ENCODE results near the gene NOTCH3.

Gene NOTCH3

GRCh38 chr19:15196360-15197005 is 4.3 kb downstream of the NOTCH3 start:
- H3K4me3 ChIP-seq (replicated peaks in 1 of 2; ENCODE audit: low read depth in 2 of 2, low read length in 2 of 2), result peak overlapping the region in 1 of 2 donors; percentile 34
- DNase-seq (ENCODE audit: low read depth in 2 of 2), result no peak
- TF ChIP-seq, protein P1, sequence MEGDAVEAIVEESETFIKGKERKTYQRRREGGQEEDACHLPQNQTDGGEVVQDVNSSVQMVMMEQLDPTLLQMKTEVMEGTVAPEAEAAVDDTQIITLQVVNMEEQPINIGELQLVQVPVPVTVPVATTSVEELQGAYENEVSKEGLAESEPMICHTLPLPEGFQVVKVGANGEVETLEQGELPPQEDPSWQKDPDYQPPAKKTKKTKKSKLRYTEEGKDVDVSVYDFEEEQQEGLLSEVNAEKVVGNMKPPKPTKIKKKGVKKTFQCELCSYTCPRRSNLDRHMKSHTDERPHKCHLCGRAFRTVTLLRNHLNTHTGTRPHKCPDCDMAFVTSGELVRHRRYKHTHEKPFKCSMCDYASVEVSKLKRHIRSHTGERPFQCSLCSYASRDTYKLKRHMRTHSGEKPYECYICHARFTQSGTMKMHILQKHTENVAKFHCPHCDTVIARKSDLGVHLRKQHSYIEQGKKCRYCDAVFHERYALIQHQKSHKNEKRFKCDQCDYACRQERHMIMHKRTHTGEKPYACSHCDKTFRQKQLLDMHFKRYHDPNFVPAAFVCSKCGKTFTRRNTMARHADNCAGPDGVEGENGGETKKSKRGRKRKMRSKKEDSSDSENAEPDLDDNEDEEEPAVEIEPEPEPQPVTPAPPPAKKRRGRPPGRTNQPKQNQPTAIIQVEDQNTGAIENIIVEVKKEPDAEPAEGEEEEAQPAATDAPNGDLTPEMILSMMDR (IDR thresholded peaks at IDR 0.05; ENCODE audit: low read depth, low read length), result no peak

- peak overlapping the region; percentile 28 to 34 for H3K4me3 ChIP-seq (replicated peaks in 1 of 2; ENCODE audit: low read depth in 2 of 2, low read length in 2 of 2)
- peak; percentile 65 to 83 for DNase-seq (ENCODE audit: low read depth in 2 of 2)
Measured at GRCh38 chr19:15195371-15196334, 5.1 kb downstream of the NOTCH3 start.

DNA sequence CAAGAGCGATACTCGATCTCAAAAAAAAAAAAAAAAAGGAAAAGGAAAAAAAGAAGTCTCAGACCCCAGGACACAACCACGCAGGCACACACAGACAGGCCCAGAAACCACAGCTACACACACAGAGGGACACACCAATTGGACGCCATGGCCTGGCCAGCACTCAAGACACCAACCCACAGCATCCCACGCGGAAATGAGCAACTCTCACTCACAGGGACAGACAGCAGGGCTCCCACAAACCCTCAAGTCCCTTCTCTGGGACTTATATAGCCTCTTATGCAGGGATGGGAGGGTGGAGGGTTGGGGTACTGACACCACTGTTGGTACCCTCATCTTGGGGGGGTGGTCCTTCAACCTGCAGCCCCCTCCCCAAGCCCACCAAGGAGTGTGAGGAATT is 5.9 kb downstream of the NOTCH3 start:
- H3K4me3 ChIP-seq (replicated peaks in 1 of 2; ENCODE audit: low read depth in 2 of 2, low read length in 2 of 2), result peak overlapping the region in 1 of 2 donors; percentile 14
- peak; percentile 48 to 78 for DNase-seq (ENCODE audit: low read depth in 2 of 2)
- TF ChIP-seq, protein P1 (IDR thresholded peaks at IDR 0.05; ENCODE audit: low read depth, low read length), result no peak

More at GRCh38 chr19:15195371-15196334, 5.1 kb downstream of the NOTCH3 start:
- TF ChIP-seq, protein P1 (IDR thresholded peaks at IDR 0.05; ENCODE audit: low read depth, low read length), result no peak

GRCh38 chr19:15191982-15192381 is 8.8 kb downstream of the NOTCH3 start:
- H3K4me3 ChIP-seq (replicated peaks in 1 of 2; ENCODE audit: low read depth in 2 of 2, low read length in 2 of 2), result no peak overlapping the region
- DNase-seq (ENCODE audit: low read depth in 2 of 2), result no peak
- TF ChIP-seq, protein P1 (IDR thresholded peaks at IDR 0.05; ENCODE audit: low read depth, low read length), result no peak

- H3K4me3 ChIP-seq (replicated peaks in 1 of 2; ENCODE audit: low read depth in 2 of 2, low read length in 2 of 2), result no peak overlapping the region
- TF ChIP-seq, protein P1 (IDR thresholded peaks at IDR 0.05; ENCODE audit: low read depth, low read length), result no peak
- DNase-seq (ENCODE audit: low read depth in 2 of 2), result no peak
Measured at GRCh38 chr19:15191514-15191913, 9.3 kb downstream of the NOTCH3 start.

DNA sequence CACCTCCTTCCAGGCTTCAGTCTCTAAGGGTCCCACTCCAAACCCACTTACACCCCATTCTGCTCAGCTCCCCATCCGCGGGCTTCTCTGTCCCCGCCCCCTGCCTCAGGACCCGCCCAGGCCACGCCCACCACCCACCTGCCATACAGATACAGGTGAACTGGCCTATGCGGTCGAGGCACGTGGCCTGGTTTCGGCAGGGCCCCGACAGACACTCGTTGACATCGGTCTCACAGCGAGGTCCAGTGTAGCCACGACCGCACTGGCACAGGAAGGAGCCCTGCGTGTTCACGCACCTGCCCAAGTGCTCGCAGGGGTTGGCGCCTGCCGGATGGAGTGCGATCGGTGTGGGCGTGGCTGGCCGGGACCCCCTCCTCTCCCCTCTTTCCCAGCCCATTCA is 11.9 kb downstream of the NOTCH3 start:
- no peak overlapping the region for H3K4me3 ChIP-seq (replicated peaks in 1 of 2; ENCODE audit: low read depth in 2 of 2, low read length in 2 of 2)
- TF ChIP-seq, protein P1 (IDR thresholded peaks at IDR 0.05; ENCODE audit: low read depth, low read length), result no peak
- DNase-seq (ENCODE audit: low read depth in 2 of 2), result no peak

All from cardiac fibroblast (primary cell).